ENCODE results near the gene PML. TPM values are rescaled to one million over a fixed set of nuclear protein-coding genes. Genes with fewer than 3 reads are reported as not detected.

Gene PML
- total and polyA plus RNA-seq, 2 of the 4 experiments (the other 2 are of a cell fraction): 8.8 to 22.6 TPM

GRCh38 chr15:74053517-74053916, 59.0 kb downstream of the PML start:
- H4K5ac ChIP-seq (ENCODE audit: low read depth, low read length): peak overlapping the region; percentile 62
- no TSS peak for BruUV-seq (replicated peaks)
- H2BK15ac ChIP-seq (ENCODE audit: low read depth, low read length): peak overlapping the region; percentile 79; the same call in 2 of the 3 replicates
- no peak for DNase-seq
- H3K4me2 ChIP-seq (ENCODE audit: low read depth, low read length): peak overlapping the region; percentile 3; the same call in 1 of the 2 replicates
- H3K79me1 ChIP-seq (ENCODE audit: low read depth in 1 of 2, low read length in 2 of 2): peaks cover 0 to 5% of the 10 kb centered on the region in 2 experiments; a peak in 2 of 4 replicates
- peak overlapping the region; percentile 91 for H2AK5ac ChIP-seq (ENCODE audit: low read depth, low read length)
- peaks cover 26% of the 10 kb centered on the region for H3K4me1 ChIP-seq (ENCODE audit: control insufficient read depth, insufficient read depth, low read length)
- in situ Hi-C loops (cut with MboI; ENCODE audit: low sequenced_read_pairs): loop anchor here (5.0 kb wide), 1 partner anchor 269 kb away; no protein-coding TSS in a partner anchor
- TF ChIP-seq ELK1 (IDR thresholded peaks at IDR 0.05; ENCODE audit: borderline replicate concordance, low read depth, low read length) (no peak), MXI1 (IDR thresholded peaks at IDR 0.05; ENCODE audit: borderline replicate concordance, low read depth, low read length) (no peak), MAFK (IDR thresholded peaks at IDR 0.05; ENCODE audit: low read depth, low read length) (no peak), CEBPB (IDR thresholded peaks at IDR 0.05; ENCODE audit: low read depth, low read length) (no peak), CTCF (conservative IDR thresholded peaks at IDR 0.05; ENCODE audit: low read depth, low read length) (no peak), RAD21 (IDR thresholded peaks at IDR 0.05; ENCODE audit: low read length) (no peak), CHD1 (IDR thresholded peaks at IDR 0.05; ENCODE audit: low read depth, low read length) (no peak), SMC3 (IDR thresholded peaks at IDR 0.05; ENCODE audit: low read depth, low read length) (no peak), NFE2L2 (IDR thresholded peaks at IDR 0.05; ENCODE audit: low read depth, low read length) (no peak), MAZ (IDR thresholded peaks at IDR 0.05; ENCODE audit: borderline replicate concordance, low read depth, low read length) (no peak), POLR2A (IDR thresholded peaks at IDR 0.05; ENCODE audit: low read depth, low read length) (no peak), BHLHE40 (IDR thresholded peaks at IDR 0.05; ENCODE audit: low read depth, low read length) (no peak), USF2 (IDR thresholded peaks at IDR 0.05; ENCODE audit: low read depth, low read length) (no peak), RCOR1 (IDR thresholded peaks at IDR 0.05; ENCODE audit: insufficient replicate concordance, low read length) (no peak), FOS (IDR thresholded peaks at IDR 0.05; ENCODE audit: low read depth, low read length) (no peak), RFX5 (IDR thresholded peaks at IDR 0.05; ENCODE audit: low read depth, low read length) (no peak)
- peak overlapping the region; percentile 33 to 85; a peak in 2 of 4 replicates for H4K8ac ChIP-seq (ENCODE audit: low read depth in 2 of 2, low read length in 2 of 2)
- H4K91ac ChIP-seq (ENCODE audit: insufficient read depth, low read depth, low read length): peak overlapping the region; percentile 88
- WGBS, 2 experiments (ENCODE audit: extremely low coverage in 2 of 2, insufficient read length in 1 of 2): no CpG with 5 or more reads among the region's 15 CpGs
- peak overlapping the region; percentile 34 for H2AFZ ChIP-seq (replicated peaks; ENCODE audit: low read length, poor library complexity)
- H2AK9ac ChIP-seq (replicated peaks; ENCODE audit: low read depth, low read length, poor library complexity): no peak overlapping the region
- POLR2A ChIA-PET (ENCODE audit: unreplicated experiment): no interaction called here
- H2BK5ac ChIP-seq (ENCODE audit: low read depth, low read length, poor library complexity, severe bottlenecking): no peak overlapping the region
- H2BK120ac ChIP-seq (ENCODE audit: low read depth, low read length): peak overlapping the region; percentile 83
- H4K20me1 ChIP-seq (ENCODE audit: insufficient read depth, low read length): no peaks in the 10 kb centered on the region
- H3K14ac ChIP-seq (replicated peaks; ENCODE audit: low read depth, low read length): peak overlapping the region; percentile 74
- H2BK20ac ChIP-seq (ENCODE audit: low read depth, low read length): peak overlapping the region; percentile 87
- peak overlapping the region; percentile 82 for H3K4ac ChIP-seq (ENCODE audit: low read depth, low read length)
- peak overlapping the region; percentile 38; the same call in 1 of the 2 replicates for H3K23ac ChIP-seq (ENCODE audit: low read depth, low read length)
- peak overlapping the region; percentile 42 for H3K18ac ChIP-seq (ENCODE audit: low read depth, low read length)
- H3K56ac ChIP-seq (ENCODE audit: extremely low read depth, insufficient read depth, low read length): no peak overlapping the region
- peak overlapping the region; percentile 4; the same call in 1 of the 2 replicates for H3K9ac ChIP-seq (ENCODE audit: low read depth, low read length)
- H3K4me3 ChIP-seq (ENCODE audit: insufficient read depth, low read depth, low read length): no peak overlapping the region
- no peaks in the 10 kb centered on the region for H3K9me3 ChIP-seq (ENCODE audit: control insufficient read depth, insufficient read depth, low read length)
- CTCF ChIA-PET: interaction anchor here (0.6 to 2.1 kb wide), 7 partner anchors 13 to 268 kb away, joined by 3 to 18 read pairs (median 4); partner anchors contain the start of gene PML
- peak overlapping the region; percentile 6; the same call in 1 of the 2 replicates for H3K27ac ChIP-seq (ENCODE audit: insufficient read depth, low read length)
- dilution Hi-C loops (cut with HindIII; ENCODE audit: low sequenced_read_pairs, unreplicated experiment): no loop called here
- H3K27me3 ChIP-seq (ENCODE audit: control insufficient read depth, insufficient read depth, low read length): peaks cover 2% of the 10 kb centered on the region
- H3K36me3 ChIP-seq (ENCODE audit: control insufficient read depth, insufficient read depth, low read length): no peaks in the 10 kb centered on the region
- H3K9me1 ChIP-seq (ENCODE audit: insufficient read depth, low read length): peaks cover 14% of the 10 kb centered on the region
- no peak for ATAC-seq (ENCODE audit: low read depth)
- intact Hi-C loops (cut with micrococcal nuclease): loop anchor here (5.0 kb wide), 1 partner anchor 81 kb away; no protein-coding TSS in a partner anchor

Data from IMR-90 (cell line).